Mucosa of rectum (tissue), 2 donors: ENCODE data around the gene MCTP1.

Experiments used
- H3K27ac ChIP-seq, 2 donors: one replicate each; pipeline ENCODE4 v1.7.0; 2013; ENCODE audit warnings: inconsistent platforms in 2 of 2, low read depth in 2 of 2, low read length in 2 of 2
- H3K27me3 ChIP-seq, 2 donors: one replicate each; pipeline ENCODE4 v1.7.0; 2013; ENCODE audit warnings: low read length in 2 of 2; ENCODE audit not compliant: control insufficient read depth in 2 of 2, insufficient read depth in 2 of 2
- H3K36me3 ChIP-seq, 2 donors: one replicate each; pipeline ENCODE4 v1.7.0; 2013; ENCODE audit warnings: low read length in 2 of 2; ENCODE audit not compliant: control insufficient read depth in 2 of 2, insufficient read depth in 2 of 2
- H3K4me1 ChIP-seq, 2 donors: one replicate each; pipeline ENCODE4 v1.7.0; 2013; ENCODE audit warnings: low read length in 2 of 2, mild to moderate bottlenecking in 1 of 2; ENCODE audit not compliant: control insufficient read depth in 2 of 2, insufficient read depth in 2 of 2
- H3K4me3 ChIP-seq, 2 donors: one replicate each; pipeline ENCODE4 v1.7.0; 2013; ENCODE audit warnings: low read length in 2 of 2
- H3K9ac ChIP-seq, 2 donors: one replicate each; pipeline ENCODE4 v1.7.0; 2013; ENCODE audit warnings: low read length in 2 of 2, low read depth in 1 of 2, mild to moderate bottlenecking in 1 of 2
- H3K9me3 ChIP-seq, 2 donors: one replicate each; pipeline ENCODE4 v1.7.0; 2013; ENCODE audit warnings: low read length in 2 of 2; ENCODE audit not compliant: control insufficient read depth in 2 of 2
- donor health status: healthy.
- donor health status: Normal muscosa, but diverticular disease.

The MCTP1 gene

GRCh38 chr5:94820488-94820887, 464.4 kb downstream of the MCTP1 start:
- Histone ChIP-seq H3K9me3 (no peaks in the 10 kb centered on the region), H3K27me3 (no peaks in the 10 kb centered on the region), H3K4me1 (no peaks in the 10 kb centered on the region), H3K4me3 (no peak overlapping the region), H3K9ac (no peak overlapping the region), H3K27ac (no peak overlapping the region), H3K36me3 (no peaks in the 10 kb centered on the region)

- Histone ChIP-seq H3K36me3 (no peaks in the 10 kb centered on the region), H3K27me3 (no peaks in the 10 kb centered on the region), H3K27ac (no peak overlapping the region), H3K9ac (no peak overlapping the region), H3K9me3 (no peaks in the 10 kb centered on the region), H3K4me1 (no peaks in the 10 kb centered on the region), H3K4me3 (no peak overlapping the region)
Measured at GRCh38 chr5:94818904-94819303, 466.0 kb downstream of the MCTP1 start.

- no peak overlapping the region for H3K9ac ChIP-seq
- no peaks in the 10 kb centered on the region for H3K4me1 ChIP-seq
- no peaks in the 10 kb centered on the region for H3K9me3 ChIP-seq
- no peaks in the 10 kb centered on the region for H3K36me3 ChIP-seq
- H3K4me3 ChIP-seq, result no peak overlapping the region
- H3K27me3 ChIP-seq, result no peaks in the 10 kb centered on the region
- no peak overlapping the region for H3K27ac ChIP-seq
Measured at GRCh38 chr5:94815313-94816039, 469.4 kb downstream of the MCTP1 start.

- H3K36me3 ChIP-seq, result no peaks in the 10 kb centered on the region
- no peak overlapping the region for H3K27ac ChIP-seq
- H3K9me3 ChIP-seq, result no peaks in the 10 kb centered on the region
- H3K4me3 ChIP-seq, result no peak overlapping the region
- no peaks in the 10 kb centered on the region for H3K27me3 ChIP-seq
- H3K9ac ChIP-seq, result no peak overlapping the region
- no peaks in the 10 kb centered on the region for H3K4me1 ChIP-seq
Measured at GRCh38 chr5:94812232-94812631, 472.7 kb downstream of the MCTP1 start.

- H3K4me1 ChIP-seq, result no peaks in the 10 kb centered on the region
- no peak overlapping the region for H3K9ac ChIP-seq
- no peaks in the 10 kb centered on the region for H3K36me3 ChIP-seq
- H3K9me3 ChIP-seq, result no peaks in the 10 kb centered on the region
- H3K27me3 ChIP-seq, result no peaks in the 10 kb centered on the region
- no peak overlapping the region for H3K27ac ChIP-seq
- H3K4me3 ChIP-seq, result no peak overlapping the region
Measured at GRCh38 chr5:94811331-94811730, 473.6 kb downstream of the MCTP1 start.

- no peak overlapping the region for H3K9ac ChIP-seq
- H3K27ac ChIP-seq, result no peak overlapping the region
- no peaks in the 10 kb centered on the region for H3K27me3 ChIP-seq
- H3K9me3 ChIP-seq, result no peaks in the 10 kb centered on the region
- no peaks in the 10 kb centered on the region for H3K4me1 ChIP-seq
- H3K4me3 ChIP-seq, result no peak overlapping the region
- no peaks in the 10 kb centered on the region for H3K36me3 ChIP-seq
Measured at GRCh38 chr5:94810877-94811276, 474.0 kb downstream of the MCTP1 start.

GRCh38 chr5:94810281-94810680, 474.6 kb downstream of the MCTP1 start:
- H3K27me3 ChIP-seq, result no peaks in the 10 kb centered on the region
- H3K27ac ChIP-seq, result no peak overlapping the region
- H3K9me3 ChIP-seq, result no peaks in the 10 kb centered on the region
- H3K9ac ChIP-seq, result no peak overlapping the region
- no peaks in the 10 kb centered on the region for H3K4me1 ChIP-seq
- H3K4me3 ChIP-seq, result no peak overlapping the region
- no peaks in the 10 kb centered on the region for H3K36me3 ChIP-seq

GRCh38 chr5:94808497-94808896, 476.4 kb downstream of the MCTP1 start:
- Histone ChIP-seq H3K27ac (no peak overlapping the region), H3K27me3 (no peaks in the 10 kb centered on the region), H3K36me3 (no peaks in the 10 kb centered on the region), H3K9ac (no peak overlapping the region), H3K4me3 (no peak overlapping the region), H3K4me1 (no peaks in the 10 kb centered on the region), H3K9me3 (no peaks in the 10 kb centered on the region)

- Histone ChIP-seq H3K4me1 (no peaks in the 10 kb centered on the region), H3K27ac (no peak overlapping the region), H3K9ac (no peak overlapping the region), H3K36me3 (no peaks in the 10 kb centered on the region), H3K9me3 (no peaks in the 10 kb centered on the region), H3K4me3 (no peak overlapping the region), H3K27me3 (no peaks in the 10 kb centered on the region)
Measured at GRCh38 chr5:94807985-94808384, 476.9 kb downstream of the MCTP1 start.

GRCh38 chr5:94802450-94802849, 482.4 kb downstream of the MCTP1 start:
- Histone ChIP-seq H3K4me3 (no peak overlapping the region), H3K4me1 (no peaks in the 10 kb centered on the region), H3K27ac (no peak overlapping the region), H3K27me3 (no peaks in the 10 kb centered on the region), H3K9ac (no peak overlapping the region), H3K36me3 (no peaks in the 10 kb centered on the region), H3K9me3 (no peaks in the 10 kb centered on the region)

GRCh38 chr5:94796586-94796985, 488.3 kb downstream of the MCTP1 start:
- Histone ChIP-seq H3K4me1 (peaks cover 0 to 3% of the 10 kb centered on the region in 2 donors), H3K27ac (no peak overlapping the region), H3K9ac (no peak overlapping the region), H3K36me3 (no peaks in the 10 kb centered on the region), H3K4me3 (no peak overlapping the region), H3K9me3 (no peaks in the 10 kb centered on the region), H3K27me3 (no peaks in the 10 kb centered on the region)
